Prostate gland (tissue), 2 donors: ENCODE measurements around the gene MFAP1.

Experiments used
- CTCF ChIP-seq, 4 experiments: fragments of 200-600 bp in 2 of 4; fragments of 450-650 bp in 2 of 4; sonication (generic) in 2 of 4; IDR thresholded peaks; 1 replicate in 3 of 4; 2 replicates in 1 of 4; pipeline ENCODE4 v1.5.1; 2016 to 2019; ENCODE audit warnings: antibody characterized with exemption in 4 of 4, mild to moderate bottlenecking in 2 of 4, moderate library complexity in 2 of 4
- POLR2A ChIP-seq: fragments of 450-650 bp; IDR thresholded peaks from one replicate; pipeline ENCODE4 v1.6.1; 2016; ENCODE audit warnings: antibody characterized with exemption, mild to moderate bottlenecking
- POLR2AphosphoS5 ChIP-seq: sonication (generic); formaldehyde crosslinking; IDR thresholded peaks from one replicate; pipeline ENCODE4 v1.6.1; 2017; ENCODE audit warnings: antibody characterized with exemption

- TF ChIP-seq CTCF (IDR thresholded peaks at IDR 0.05), result no peak
- TF ChIP-seq POLR2A, result no peak
- TF ChIP-seq POLR2AphosphoS5, result no peak
Observed at GRCh38 chr15:43808960-43809678, 15.4 kb downstream of the MFAP1 start.
